ENCODE data around the gene DUSP22.

GRCh38 chr6:399785-400534, 107.7 kb downstream of the DUSP22 start:
- TF ChIP-seq EGR1 (IDR thresholded peaks at IDR 0.05; ENCODE audit: borderline replicate concordance, low read depth, low read length) (no peak), POLR2AphosphoS5 (IDR thresholded peaks at IDR 0.05; ENCODE audit: low read depth, low read length) (no peak), BRCA1 (IDR thresholded peaks at IDR 0.05; ENCODE audit: low read depth, low read length) (no peak), CREB1 (IDR thresholded peaks at IDR 0.05) (no peak), SP1 (IDR thresholded peaks at IDR 0.05; ENCODE audit: low read depth, low read length) (no peak), FOSL1 (IDR thresholded peaks at IDR 0.05; ENCODE audit: insufficient read depth, low read depth, low read length) (no peak), ZNF274 (IDR thresholded peaks at IDR 0.05; ENCODE audit: borderline replicate concordance, extremely low read depth, low read length) (no peak)
- TF ChIP-seq, protein P1, sequence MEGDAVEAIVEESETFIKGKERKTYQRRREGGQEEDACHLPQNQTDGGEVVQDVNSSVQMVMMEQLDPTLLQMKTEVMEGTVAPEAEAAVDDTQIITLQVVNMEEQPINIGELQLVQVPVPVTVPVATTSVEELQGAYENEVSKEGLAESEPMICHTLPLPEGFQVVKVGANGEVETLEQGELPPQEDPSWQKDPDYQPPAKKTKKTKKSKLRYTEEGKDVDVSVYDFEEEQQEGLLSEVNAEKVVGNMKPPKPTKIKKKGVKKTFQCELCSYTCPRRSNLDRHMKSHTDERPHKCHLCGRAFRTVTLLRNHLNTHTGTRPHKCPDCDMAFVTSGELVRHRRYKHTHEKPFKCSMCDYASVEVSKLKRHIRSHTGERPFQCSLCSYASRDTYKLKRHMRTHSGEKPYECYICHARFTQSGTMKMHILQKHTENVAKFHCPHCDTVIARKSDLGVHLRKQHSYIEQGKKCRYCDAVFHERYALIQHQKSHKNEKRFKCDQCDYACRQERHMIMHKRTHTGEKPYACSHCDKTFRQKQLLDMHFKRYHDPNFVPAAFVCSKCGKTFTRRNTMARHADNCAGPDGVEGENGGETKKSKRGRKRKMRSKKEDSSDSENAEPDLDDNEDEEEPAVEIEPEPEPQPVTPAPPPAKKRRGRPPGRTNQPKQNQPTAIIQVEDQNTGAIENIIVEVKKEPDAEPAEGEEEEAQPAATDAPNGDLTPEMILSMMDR (IDR thresholded peaks at IDR 0.05; ENCODE audit: control extremely low read depth in 1 of 3, insufficient read depth in 1 of 3, low read depth in 1 of 3, low read length in 3 of 3), result no peak
